HTR-8/SVneo (cell line): ENCODE data around the gene ZDHHC24.
"Not testable (repeated sequence)": the region's sequence is repeated elsewhere in the genome, so short reads cannot be mapped to it uniquely, and the experiment has no call there.

Experiments
- DNase-seq: peaks from one replicate; pipeline ENCODE4 v3.0.0; 2011; ENCODE audit warnings: low spot score, mixed read lengths; ENCODE audit not compliant: insufficient read length
- FAIRE-seq: peaks from 2 replicates; lab custom pipeline; 2011; peaks lifted over from hg19 to GRCh38; lab: Jason Lieb, UNC

ZDHHC24 gene

GRCh38 chr11:66546966-66547661 lies 1.3 kb upstream of the ZDHHC24 start:
- no peak for FAIRE-seq
- no peak for DNase-seq

- DNase-seq (no peak), FAIRE-seq (no peak)
Measured at GRCh38 chr11:66546368-66546965, 619 bp upstream of the ZDHHC24 start, which contains the start of gene ACTN3. Gene ACTN3, plus strand, starts transcription at chr11:66546903. Its CDS starts 35 bp downstream, at chr11:66546938.

- FAIRE-seq, DNase-seq: not testable (repeated sequence)
Measured at GRCh38 chr11:66544952-66545351, 896 bp downstream of the ZDHHC24 start.

- FAIRE-seq (peak; percentile 90), DNase-seq (no peak)
Measured at GRCh38 chr11:66543263-66544107, 2.4 kb downstream of the ZDHHC24 start.

- FAIRE-seq (peak; percentile 74), DNase-seq (no peak)
Measured at GRCh38 chr11:66542362-66542761, 3.5 kb downstream of the ZDHHC24 start.

- FAIRE-seq: peak; percentile 23
- DNase-seq: no peak
Measured at GRCh38 chr11:66541892-66542291, 4.0 kb downstream of the ZDHHC24 start.

GRCh38 chr11:66540598-66540997 lies 5.2 kb downstream of the ZDHHC24 start:
- not testable (repeated sequence) for DNase-seq
- FAIRE-seq: peak; percentile 55

GRCh38 chr11:66539870-66540213 lies 6.0 kb downstream of the ZDHHC24 start:
- FAIRE-seq (peak; percentile 38), DNase-seq (no peak)

GRCh38 chr11:66539170-66539869 lies 6.5 kb downstream of the ZDHHC24 start:
- peak; percentile 4 for FAIRE-seq
- DNase-seq: no peak

GRCh38 chr11:66532784-66533183 lies 13.1 kb downstream of the ZDHHC24 start:
- DNase-seq (no peak), FAIRE-seq (no peak)

GRCh38 chr11:66531841-66532240 lies 14.0 kb downstream of the ZDHHC24 start:
- FAIRE-seq (no peak), DNase-seq (no peak)

- DNase-seq (no peak), FAIRE-seq (no peak)
Measured at GRCh38 chr11:66530927-66531709, 14.7 kb downstream of the ZDHHC24 start.

- no peak for FAIRE-seq
- DNase-seq: no peak
Measured at GRCh38 chr11:66529655-66530054, 16.2 kb downstream of the ZDHHC24 start.

- FAIRE-seq: peak; percentile 86
- DNase-seq: no peak
Measured at GRCh38 chr11:66529069-66529468, 16.8 kb downstream of the ZDHHC24 start.

GRCh38 chr11:66524304-66525040 lies 21.4 kb downstream of the ZDHHC24 start:
- FAIRE-seq: peak; percentile 79
- no peak for DNase-seq

GRCh38 chr11:66523611-66524010 lies 22.2 kb downstream of the ZDHHC24 start:
- DNase-seq: no peak
- no peak for FAIRE-seq

- DNase-seq (no peak), FAIRE-seq (no peak)
Measured at GRCh38 chr11:66510990-66511339, 34.9 kb downstream of the ZDHHC24 start.

- peak; percentile 98 for FAIRE-seq
- DNase-seq: peak; percentile 96
Measured at GRCh38 chr11:66510271-66510989, 35.4 kb downstream of the ZDHHC24 start, which contains the start of gene BBS1. Gene BBS1, plus strand, starts transcription at chr11:66510635. Its CDS starts 25 bp downstream, at chr11:66510660.
